Subcutaneous abdominal adipose tissue (tissue), 5 donors: ENCODE data around the gene TMX1.

Source experiments
- H3K27ac ChIP-seq: one replicate; pipeline ENCODE4 v1.7.0; 2013; ENCODE audit warnings: low read depth, mild to moderate bottlenecking, inconsistent platforms, low read length, moderate library complexity
- H3K27me3 ChIP-seq, 5 donors: one replicate each; pipeline ENCODE4 v1.7.0; 2013; ENCODE audit warnings: low read length in 5 of 5, inconsistent platforms in 1 of 5; ENCODE audit not compliant: control insufficient read depth in 5 of 5, insufficient read depth in 4 of 5
- H3K36me3 ChIP-seq, 5 donors: one replicate each; pipeline ENCODE4 v1.7.0; 2013; ENCODE audit warnings: low read length in 5 of 5; ENCODE audit not compliant: control insufficient read depth in 5 of 5, insufficient read depth in 5 of 5
- H3K4me1 ChIP-seq, 5 donors: one replicate each; pipeline ENCODE4 v1.7.0; 2013; ENCODE audit warnings: low read length in 5 of 5, mild to moderate bottlenecking in 3 of 5, moderate library complexity in 1 of 5; ENCODE audit not compliant: control insufficient read depth in 5 of 5, insufficient read depth in 5 of 5
- H3K4me3 ChIP-seq, 5 donors: one replicate each; pipeline ENCODE4 v1.7.0; 2013; ENCODE audit warnings: low read length in 5 of 5, low read depth in 1 of 5
- H3K9ac ChIP-seq, 5 donors: one replicate each; pipeline ENCODE4 v1.7.0; 2013; ENCODE audit warnings: low read length in 5 of 5, mild to moderate bottlenecking in 4 of 5, moderate library complexity in 3 of 5
- H3K9me3 ChIP-seq, 5 donors: one replicate each; pipeline ENCODE4 v1.7.0; 2013; ENCODE audit warnings: low read length in 5 of 5; ENCODE audit not compliant: control insufficient read depth in 5 of 5
- donor health status: healthy.
- donor health status: healthy.
- donor health status: healthy.
- donor health status: healthy.
- donor health status: healthy.

The TMX1 gene

GRCh38 chr14:51302295-51303030, 62.4 kb downstream of the TMX1 start:
- H3K9ac ChIP-seq = peak overlapping the region in 1 of 5 donors; percentile 35
- H3K4me3 ChIP-seq = peak overlapping the region in 2 of 5 donors; percentile 29 to 35
- no peaks in the 10 kb centered on the region for H3K27me3 ChIP-seq
- peaks cover 0 to 27% (median 18%) of the 10 kb centered on the region in 5 donors for H3K4me1 ChIP-seq
- H3K27ac ChIP-seq = no peak overlapping the region
- H3K36me3 ChIP-seq = no peaks in the 10 kb centered on the region
- no peaks in the 10 kb centered on the region for H3K9me3 ChIP-seq

GRCh38 chr14:51304438-51304837, 64.4 kb downstream of the TMX1 start:
- Histone ChIP-seq H3K27ac (no peak overlapping the region), H3K27me3 (no peaks in the 10 kb centered on the region), H3K9ac (no peak overlapping the region), H3K9me3 (no peaks in the 10 kb centered on the region), H3K4me1 (peaks cover 0 to 27% (median 18%) of the 10 kb centered on the region in 5 donors), H3K36me3 (no peaks in the 10 kb centered on the region), H3K4me3 (no peak overlapping the region)

- Histone ChIP-seq H3K9ac (no peak overlapping the region), H3K4me3 (no peak overlapping the region), H3K27ac (no peak overlapping the region), H3K27me3 (no peaks in the 10 kb centered on the region), H3K4me1 (peaks cover 0 to 27% (median 18%) of the 10 kb centered on the region in 5 donors), H3K36me3 (no peaks in the 10 kb centered on the region), H3K9me3 (no peaks in the 10 kb centered on the region)
Observed at GRCh38 chr14:51304941-51305340, 64.9 kb downstream of the TMX1 start.

GRCh38 chr14:51305751-51306150, 65.7 kb downstream of the TMX1 start:
- Histone ChIP-seq H3K4me1 (peaks cover 2 to 35% (median 18%) of the 10 kb centered on the region in 5 donors), H3K27me3 (no peaks in the 10 kb centered on the region), H3K36me3 (no peaks in the 10 kb centered on the region), H3K9ac (no peak overlapping the region), H3K9me3 (no peaks in the 10 kb centered on the region), H3K27ac (no peak overlapping the region), H3K4me3 (no peak overlapping the region)
